HG03439 (cell line): ENCODE data around the gene RGS11.
"Not testable (repeated sequence)": the region's sequence is repeated elsewhere in the genome, so short reads cannot be mapped to it uniquely, and the experiment has no call there.

Experiments
- ATAC-seq: cut with Tn5 transposase; IDR thresholded peaks from one replicate; pipeline ENCODE4 v1.9.1; 2021; ENCODE audit warnings: mild to moderate bottlenecking, moderate library complexity; ENCODE audit not compliant: unreplicated experiment

The RGS11 gene

DNA sequence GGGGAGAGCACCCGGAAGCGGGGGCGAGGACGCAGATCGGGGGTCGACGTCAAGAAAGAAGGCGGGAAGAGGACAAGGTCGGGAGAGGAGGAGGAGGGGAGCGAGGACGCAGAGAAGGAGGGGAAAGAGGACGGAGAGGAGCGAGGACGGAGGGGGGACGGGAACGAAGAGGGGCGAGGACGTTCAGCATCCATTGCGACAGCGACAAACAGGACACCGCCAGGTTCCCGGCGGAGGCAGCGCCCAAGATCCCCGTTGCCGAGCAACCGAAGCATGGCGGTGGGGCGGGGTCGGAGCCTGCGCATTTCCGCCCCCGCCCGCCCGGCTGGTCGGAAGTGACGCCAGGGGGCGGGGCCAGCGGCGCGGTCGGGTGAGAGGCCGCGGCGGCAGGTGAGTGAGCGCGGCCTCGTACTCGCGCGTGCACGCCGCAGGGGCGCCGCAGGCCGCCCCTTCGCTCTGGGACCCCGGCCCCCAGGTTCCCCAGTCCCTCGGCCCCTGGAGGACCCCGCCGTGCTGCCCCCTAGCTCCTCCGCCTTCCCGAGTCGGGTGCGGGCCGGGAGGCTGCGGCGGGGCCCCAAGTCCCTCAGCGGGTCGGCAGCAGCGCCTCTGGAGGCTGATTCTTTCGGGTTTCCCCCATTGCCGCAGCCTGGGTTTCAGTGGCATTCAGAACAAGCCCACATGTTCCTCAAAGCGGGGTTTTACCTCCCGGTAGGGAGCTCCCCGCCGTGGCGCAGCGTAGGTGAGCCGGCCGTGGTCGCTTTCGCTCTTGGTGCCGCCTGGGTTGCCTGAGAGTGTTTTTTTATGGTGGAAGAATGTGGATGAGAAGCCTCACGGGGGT, 41.1 kb downstream of the RGS11 start, which contains the start of gene FAM234A:
FAM234A (plus strand) TSS at position 354 of the 838 bp plus-strand sequence. CDS start 19,593 bp downstream, outside the sequence.
- ATAC-seq: peak; percentile 80

DNA sequence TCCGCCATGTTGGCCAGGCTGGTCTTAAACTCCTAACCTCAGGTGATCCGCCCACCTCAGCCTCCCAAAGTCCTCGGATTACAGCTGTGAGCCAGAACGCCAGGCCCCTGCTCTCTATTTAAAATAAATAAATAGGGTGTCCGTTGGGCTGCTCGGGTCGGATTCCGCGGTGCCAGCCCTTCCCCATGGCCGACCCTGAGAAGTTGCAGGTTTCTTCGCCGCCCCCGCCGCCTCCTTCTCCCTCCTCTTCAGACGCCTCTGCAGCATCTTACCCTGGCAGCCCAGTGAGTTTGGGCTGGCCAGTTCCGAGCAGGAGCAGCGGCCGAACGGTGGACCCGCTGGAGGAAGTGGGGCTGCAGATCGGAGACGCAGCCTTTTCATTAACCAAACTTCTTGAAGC, 44.8 kb downstream of the RGS11 start:
- ATAC-seq: no peak

GRCh38 chr16:230351-230750, 45.4 kb downstream of the RGS11 start:
- ATAC-seq: not testable (repeated sequence)

DNA sequence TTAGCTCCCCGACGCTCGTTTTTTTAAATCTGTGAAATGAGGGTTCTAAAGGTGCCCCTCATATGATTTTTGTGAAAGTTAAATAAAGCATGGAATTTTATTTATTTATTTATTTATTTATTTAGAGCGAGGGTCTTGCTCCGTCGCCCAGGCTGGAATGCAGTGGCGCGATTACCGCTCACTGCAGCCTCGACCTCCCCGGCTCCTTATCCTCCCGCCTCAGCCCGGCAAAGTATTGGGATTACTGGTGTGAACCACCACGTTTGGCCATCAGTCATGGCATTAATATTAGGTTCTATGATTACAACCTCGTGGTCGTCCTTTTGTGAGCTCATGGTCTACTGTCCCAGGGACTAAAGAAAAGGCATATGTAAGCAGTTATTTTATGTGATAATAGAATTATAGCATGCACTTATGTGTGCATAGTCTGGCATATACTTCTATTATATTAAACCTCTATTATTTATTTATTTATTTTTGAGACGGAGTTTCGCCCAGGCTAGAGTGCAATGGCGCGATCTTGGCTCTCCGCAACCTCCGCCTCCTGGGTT, 45.9 kb downstream of the RGS11 start:
- no peak for ATAC-seq

DNA sequence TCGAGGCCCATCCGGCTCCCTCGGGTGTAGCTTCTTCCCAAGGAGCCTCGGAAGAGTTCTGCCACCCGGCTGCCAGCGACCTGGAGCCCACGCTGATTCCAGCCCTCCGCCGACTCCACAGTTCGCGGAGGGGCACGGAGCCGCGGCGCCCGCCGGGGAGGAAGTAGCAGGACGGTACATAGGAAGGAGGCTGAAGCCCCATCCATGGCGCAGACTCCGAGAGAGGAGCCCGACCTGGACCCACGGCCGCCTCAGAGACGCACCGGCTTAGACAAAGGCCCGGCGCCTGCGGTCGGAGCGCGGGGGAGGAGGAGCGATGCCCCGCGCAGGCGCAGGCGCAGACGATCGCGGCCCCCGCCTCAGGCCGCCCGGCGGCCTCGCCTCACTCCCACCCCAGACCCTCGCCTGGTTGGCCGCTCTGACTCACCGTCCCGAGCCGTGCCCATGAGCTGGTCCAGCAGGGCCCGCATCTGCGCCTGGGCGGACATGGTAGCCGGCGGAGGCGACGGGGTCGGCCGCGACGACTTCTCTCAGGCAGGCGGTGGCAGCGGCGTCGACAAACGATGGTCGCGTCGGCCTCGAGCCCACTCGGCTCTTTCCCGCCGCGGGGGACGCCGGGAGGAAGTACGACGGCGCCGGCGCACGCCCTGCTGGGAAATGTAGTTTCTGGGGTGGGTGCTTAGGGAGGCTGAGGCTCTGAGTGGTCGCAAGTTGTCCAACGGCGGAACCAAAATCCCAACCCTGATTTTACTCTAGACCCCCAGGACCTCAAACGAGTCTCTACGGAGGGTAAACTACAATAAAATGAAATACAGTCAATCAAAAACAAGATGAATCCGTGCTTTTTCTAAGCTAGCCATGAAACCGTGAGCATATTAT, 46.7 kb downstream of the RGS11 start, which contains the start of gene LUC7L:
LUC7L (minus strand) TSS at position 598 of the 879 bp plus-strand sequence; CDS start at position 488, 110 bp downstream.
- peak; percentile 78 for ATAC-seq

DNA sequence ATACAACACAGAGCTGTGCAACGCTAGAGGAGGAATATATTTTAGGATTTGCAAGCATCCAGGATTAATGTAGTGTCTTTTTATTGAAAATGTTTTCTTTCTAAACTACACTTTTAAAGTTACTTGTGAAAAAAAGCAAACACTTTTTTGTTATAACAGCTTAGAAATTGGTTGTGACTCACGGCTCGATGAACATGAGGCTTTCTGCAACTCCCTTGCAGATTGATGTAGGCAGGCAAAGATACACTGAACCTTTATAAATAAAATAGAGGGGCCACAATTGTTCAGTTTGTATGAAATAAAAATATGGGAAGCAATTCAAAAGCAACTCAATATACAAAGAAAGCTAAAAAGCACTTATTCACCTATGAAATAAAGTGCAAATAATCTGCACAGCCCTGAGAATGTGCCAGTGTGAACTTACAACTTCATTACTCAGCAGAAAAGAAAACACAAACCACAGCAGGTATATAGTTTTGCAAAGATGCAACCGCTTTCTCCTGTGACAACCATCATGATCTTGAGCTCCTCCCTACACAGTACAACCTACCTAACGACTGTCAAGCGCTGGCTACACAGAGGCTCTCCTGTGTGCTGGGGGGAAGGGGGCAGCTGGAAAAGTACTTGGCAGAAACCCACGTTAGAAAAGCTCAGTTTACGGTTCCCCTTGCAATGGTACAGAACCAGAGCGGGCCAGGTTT, 47.4 kb downstream of the RGS11 start:
- peak; percentile 21 for ATAC-seq

DNA sequence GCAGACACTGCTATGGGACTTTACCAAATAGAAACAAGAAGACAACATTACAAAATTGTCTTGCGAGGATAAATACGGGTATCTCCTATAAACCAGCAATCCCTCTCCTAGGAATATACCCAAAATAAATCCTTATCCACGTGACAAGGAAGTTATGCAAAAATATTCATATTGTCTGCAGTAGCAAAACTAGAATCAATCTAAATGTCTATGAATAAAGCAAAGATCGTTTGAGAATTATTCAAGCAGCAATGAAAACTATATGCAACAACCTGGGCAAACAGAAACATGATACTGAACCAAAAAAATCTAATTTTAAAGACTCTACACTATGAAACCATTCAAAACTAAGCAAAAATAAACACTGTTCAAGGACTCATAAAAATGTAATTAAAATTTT, 55.7 kb downstream of the RGS11 start:
- no peak for ATAC-seq
